Mucosa of gallbladder (tissue), 1 donor: ENCODE results near the gene SPDEF. TPM values are rescaled to one million over a fixed set of nuclear protein-coding genes. Genes with fewer than 3 reads are reported as not detected.

Experiments used
- DNase-seq: peaks from one replicate; pipeline ENCODE4 v3.0.0-alpha.2; 2020; ENCODE audit warnings: low spot score
- total RNA-seq: library from RNA; stranded (reverse); gene quantifications from one replicate; pipeline ENCODE4 v1.2.1, GENCODE V29; 2021
- donor health status: DM: no; HTN: no; CAD: no.

The SPDEF gene
- 16.7 TPM for total RNA-seq

- DNase-seq, result peak; percentile 25
Measured at GRCh38 chr6:34556031-34556471, at the start of gene SPDEF. TSS of gene SPDEF (minus strand) at chr6:34556329. CDS start at chr6:34544455, 11,874 bp downstream.

- DNase-seq, result no peak
Measured at GRCh38 chr6:34603707-34604106, 47.6 kb upstream of the SPDEF start.

GRCh38 chr6:34602318-34603111, 46.4 kb upstream of the SPDEF start:
- peak; percentile 41 for DNase-seq

- no peak for DNase-seq
Measured at GRCh38 chr6:34601706-34602105, 45.6 kb upstream of the SPDEF start.

GRCh38 chr6:34600796-34601195, 44.7 kb upstream of the SPDEF start:
- DNase-seq, result no peak

GRCh38 chr6:34600101-34600500, 44.0 kb upstream of the SPDEF start:
- DNase-seq, result no peak

GRCh38 chr6:34598712-34599111, 42.6 kb upstream of the SPDEF start:
- no peak for DNase-seq

GRCh38 chr6:34597605-34598353, 41.6 kb upstream of the SPDEF start:
- DNase-seq, result no peak

- no peak for DNase-seq
Measured at GRCh38 chr6:34596798-34597197, 40.7 kb upstream of the SPDEF start.

GRCh38 chr6:34595332-34596184, 39.4 kb upstream of the SPDEF start:
- no peak for DNase-seq

- DNase-seq, result no peak
Measured at GRCh38 chr6:34593701-34594100, 37.6 kb upstream of the SPDEF start.

GRCh38 chr6:34592208-34592952, 36.3 kb upstream of the SPDEF start:
- DNase-seq, result no peak

- no peak for DNase-seq
Measured at GRCh38 chr6:34589691-34590090, 33.6 kb upstream of the SPDEF start.

GRCh38 chr6:34589140-34589539, 33.0 kb upstream of the SPDEF start:
- DNase-seq, result no peak

GRCh38 chr6:34587851-34588250, 31.7 kb upstream of the SPDEF start:
- no peak for DNase-seq

- DNase-seq, result no peak
Measured at GRCh38 chr6:34587325-34587724, 31.2 kb upstream of the SPDEF start.

GRCh38 chr6:34586327-34587040, 30.4 kb upstream of the SPDEF start:
- DNase-seq, result no peak

GRCh38 chr6:34585512-34586061, 29.5 kb upstream of the SPDEF start:
- no peak for DNase-seq

- no peak for DNase-seq
Measured at GRCh38 chr6:34585108-34585507, 29.0 kb upstream of the SPDEF start.

- no peak for DNase-seq
Measured at GRCh38 chr6:34584694-34585093, 28.6 kb upstream of the SPDEF start.
